GM13976 (cell line): ENCODE measurements around the gene PCP2.
"Not testable (repeated sequence)": the region's sequence is repeated elsewhere in the genome, so short reads cannot be mapped to it uniquely, and the experiment has no call there.

Experiments
- DNase-seq: peaks from one replicate; pipeline ENCODE4 v3.0.0; 2012; ENCODE audit warnings: low spot score
- in situ Hi-C: fragments of 300-500 bp; cut with MboI; formaldehyde crosslinking; loops from one replicate; pipeline ENCODE4 v1.12.0; 2022; ENCODE audit warnings: low sequenced_read_pairs, mixed read lengths, inconsistent platforms; ENCODE audit not compliant: unreplicated experiment
- TF ChIP-seq, protein P1 (sequence below): IDR thresholded peaks from 2 replicates; pipeline ENCODE4 v1.5.1; 2012; ENCODE audit warnings: borderline replicate concordance, mild to moderate bottlenecking; ENCODE audit not compliant: insufficient read depth; ENCODE audit errors: extremely low read depth, missing control alignments, control extremely low read depth

PCP2 gene

DNA sequence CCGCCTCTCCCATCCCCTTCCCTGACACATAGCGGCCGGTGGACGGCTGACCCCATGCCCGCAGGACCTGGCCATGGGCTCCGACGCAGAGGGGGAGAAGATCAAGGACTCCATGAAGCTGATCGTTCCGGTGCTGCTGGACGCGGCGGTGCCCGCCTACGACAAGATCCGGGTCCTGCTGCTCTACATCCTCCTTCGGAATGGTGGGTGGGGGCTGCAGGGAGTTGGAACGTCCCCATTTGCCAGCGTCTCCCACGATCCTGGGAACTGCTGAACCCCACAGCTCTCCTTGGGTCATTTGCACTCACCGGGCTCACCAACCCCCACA, 11.0 kb upstream of the PCP2 start:
- TF ChIP-seq, protein P1, sequence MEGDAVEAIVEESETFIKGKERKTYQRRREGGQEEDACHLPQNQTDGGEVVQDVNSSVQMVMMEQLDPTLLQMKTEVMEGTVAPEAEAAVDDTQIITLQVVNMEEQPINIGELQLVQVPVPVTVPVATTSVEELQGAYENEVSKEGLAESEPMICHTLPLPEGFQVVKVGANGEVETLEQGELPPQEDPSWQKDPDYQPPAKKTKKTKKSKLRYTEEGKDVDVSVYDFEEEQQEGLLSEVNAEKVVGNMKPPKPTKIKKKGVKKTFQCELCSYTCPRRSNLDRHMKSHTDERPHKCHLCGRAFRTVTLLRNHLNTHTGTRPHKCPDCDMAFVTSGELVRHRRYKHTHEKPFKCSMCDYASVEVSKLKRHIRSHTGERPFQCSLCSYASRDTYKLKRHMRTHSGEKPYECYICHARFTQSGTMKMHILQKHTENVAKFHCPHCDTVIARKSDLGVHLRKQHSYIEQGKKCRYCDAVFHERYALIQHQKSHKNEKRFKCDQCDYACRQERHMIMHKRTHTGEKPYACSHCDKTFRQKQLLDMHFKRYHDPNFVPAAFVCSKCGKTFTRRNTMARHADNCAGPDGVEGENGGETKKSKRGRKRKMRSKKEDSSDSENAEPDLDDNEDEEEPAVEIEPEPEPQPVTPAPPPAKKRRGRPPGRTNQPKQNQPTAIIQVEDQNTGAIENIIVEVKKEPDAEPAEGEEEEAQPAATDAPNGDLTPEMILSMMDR = no peak
- in situ Hi-C loops = no loop called here
- DNase-seq = no peak

DNA sequence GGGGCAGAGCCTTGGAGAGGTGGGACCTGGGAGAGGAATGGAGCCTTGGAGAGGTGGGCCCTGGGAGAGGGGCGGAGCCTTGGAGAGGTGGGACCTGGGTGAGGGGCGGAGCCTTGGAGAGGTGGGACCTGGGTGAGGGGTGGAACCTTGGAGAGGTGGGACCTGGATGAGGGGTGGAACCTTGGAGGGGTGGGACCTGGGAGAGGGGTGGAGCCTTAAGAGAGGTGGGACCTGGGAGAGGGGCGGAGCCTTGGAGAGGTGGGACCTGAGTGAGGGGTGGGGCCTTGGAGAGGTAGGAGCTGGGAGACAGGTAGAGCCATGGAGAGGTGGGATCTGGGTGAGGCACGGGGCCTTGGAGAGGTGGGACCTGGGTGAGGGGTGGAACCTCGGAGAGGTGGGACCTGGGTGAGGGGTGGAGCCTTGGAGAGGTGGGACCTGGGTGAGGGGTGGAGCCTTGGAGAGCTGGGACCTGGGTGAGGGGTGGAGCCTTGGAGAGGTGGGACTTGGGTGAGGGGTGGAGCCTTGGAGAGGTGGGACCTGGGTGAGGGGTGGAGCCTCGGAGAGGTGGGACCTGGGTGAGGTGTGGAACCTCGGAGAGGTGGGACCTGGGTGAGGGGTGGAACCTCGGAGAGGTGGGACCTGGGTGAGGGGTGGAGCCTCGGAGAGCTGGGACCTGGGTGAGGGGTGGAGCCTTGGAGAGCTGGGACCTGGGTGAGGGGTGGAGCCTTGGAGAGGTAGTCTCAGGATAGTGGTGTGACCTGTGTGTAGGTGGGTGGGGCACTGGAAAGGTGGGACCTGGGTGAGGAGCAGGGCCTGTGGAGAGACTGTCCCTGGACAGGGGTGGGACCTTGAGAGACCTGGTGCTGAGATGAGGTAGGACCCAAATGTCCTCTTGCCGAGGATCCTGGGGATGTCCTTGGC, 10.4 kb upstream of the PCP2 start:
- in situ Hi-C loops = not testable (repeated sequence)
- DNase-seq = peak; percentile 62

DNA sequence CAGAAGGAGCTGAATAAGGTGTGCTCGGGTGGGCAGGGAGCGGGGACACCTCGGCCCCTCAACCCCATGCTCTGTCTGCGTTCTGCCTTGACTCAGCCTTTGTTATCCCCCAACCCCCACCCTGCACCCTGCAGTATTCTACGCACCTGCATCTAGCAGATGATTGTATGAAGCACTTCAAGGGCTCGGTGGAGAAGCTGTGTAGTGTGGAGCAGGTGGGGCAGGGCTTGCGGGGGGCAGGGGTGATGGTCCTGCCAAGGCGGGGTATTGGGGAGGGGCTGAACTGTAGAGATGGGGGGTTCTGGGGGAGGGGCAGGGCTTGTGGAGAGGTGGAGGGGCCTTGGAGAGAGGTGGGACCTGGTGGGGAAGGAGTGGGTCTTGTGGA, 9.5 kb upstream of the PCP2 start:
- no peak for DNase-seq
- TF ChIP-seq, protein P1 = no peak
- in situ Hi-C loops = no loop called here

DNA sequence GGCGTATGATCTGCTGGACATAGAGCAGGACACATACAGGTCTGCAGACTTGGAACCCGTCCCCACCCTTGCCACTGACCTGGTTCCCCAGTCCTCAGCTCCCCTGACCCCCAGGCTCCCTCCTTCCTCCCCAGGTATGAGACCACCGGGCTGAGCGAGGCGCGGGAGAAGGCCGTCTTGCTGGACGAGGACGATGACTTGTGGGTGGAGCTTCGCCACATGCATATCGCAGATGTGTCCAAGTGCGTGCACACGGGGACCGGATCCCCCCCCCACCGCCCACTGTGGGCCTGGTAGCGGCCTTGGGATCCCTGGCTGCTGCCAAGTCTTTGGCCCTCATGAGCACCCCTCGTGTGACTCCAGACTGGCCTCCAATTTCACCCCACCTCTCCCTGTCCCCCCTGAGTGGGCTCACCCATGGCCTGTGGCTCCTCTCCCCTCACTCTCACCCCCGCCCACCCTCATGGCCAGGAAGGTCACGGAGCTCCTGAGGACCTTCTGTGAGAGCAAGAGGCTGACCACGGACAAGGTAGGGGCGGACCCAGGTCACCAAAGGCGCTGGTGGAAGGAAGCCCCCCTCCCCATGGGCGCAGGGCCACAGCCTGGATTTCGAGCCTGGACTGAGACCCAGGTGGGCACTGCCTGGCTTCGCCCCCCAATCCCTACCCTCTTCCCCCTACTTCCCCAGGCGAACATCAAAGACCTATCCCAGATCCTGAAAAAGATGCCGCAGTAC, 8.9 kb upstream of the PCP2 start:
- TF ChIP-seq, protein P1 = no peak
- DNase-seq = no peak
- in situ Hi-C loops = no loop called here

DNA sequence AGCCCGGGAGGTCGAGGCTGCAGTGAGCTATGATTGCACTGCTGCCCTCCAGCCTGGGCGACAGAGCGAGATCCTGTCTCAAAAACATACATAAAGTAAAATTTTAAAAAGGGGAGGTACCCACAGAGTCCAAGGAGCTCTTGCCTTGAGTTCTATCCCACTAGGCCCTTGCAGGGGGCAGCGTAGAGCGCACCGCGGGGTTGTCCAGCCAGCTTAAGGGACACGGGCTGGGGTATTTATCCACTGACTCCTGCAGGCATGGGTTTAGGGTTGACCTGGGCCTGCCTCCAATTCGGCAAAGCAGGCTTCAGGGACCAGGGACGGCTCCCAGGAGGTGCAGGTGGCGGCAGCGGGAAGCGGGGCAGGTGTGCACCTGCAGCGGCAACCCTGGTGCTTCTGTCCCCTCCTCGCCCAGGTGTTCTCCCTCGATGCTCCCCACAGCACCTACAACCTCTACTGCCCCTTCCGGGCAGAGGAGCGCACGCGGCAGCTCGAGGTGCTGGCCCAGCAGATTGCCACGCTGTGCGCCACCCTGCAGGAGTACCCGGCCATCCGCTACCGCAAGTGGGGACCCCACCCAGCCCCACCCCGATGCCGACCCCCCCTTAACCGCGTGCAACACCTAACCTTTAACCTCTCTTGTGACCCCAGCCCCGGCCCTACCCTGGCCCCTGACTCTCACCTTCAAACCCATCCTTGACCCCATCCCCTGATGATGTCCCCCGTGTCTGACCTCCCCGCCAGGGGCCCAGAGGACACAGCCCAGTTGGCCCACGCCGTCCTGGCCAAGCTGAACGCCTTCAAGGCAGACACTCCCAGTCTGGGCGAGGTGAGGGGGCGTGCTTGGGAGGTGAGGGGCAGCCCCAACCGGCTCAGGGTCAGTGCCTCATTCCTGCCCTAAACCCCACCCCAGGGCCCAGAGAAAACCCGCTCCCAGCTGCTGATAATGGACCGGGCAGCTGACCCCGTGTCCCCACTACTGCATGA, 8.1 kb upstream of the PCP2 start:
- in situ Hi-C loops = no loop called here
- TF ChIP-seq, protein P1 = no peak
- no peak for DNase-seq

DNA sequence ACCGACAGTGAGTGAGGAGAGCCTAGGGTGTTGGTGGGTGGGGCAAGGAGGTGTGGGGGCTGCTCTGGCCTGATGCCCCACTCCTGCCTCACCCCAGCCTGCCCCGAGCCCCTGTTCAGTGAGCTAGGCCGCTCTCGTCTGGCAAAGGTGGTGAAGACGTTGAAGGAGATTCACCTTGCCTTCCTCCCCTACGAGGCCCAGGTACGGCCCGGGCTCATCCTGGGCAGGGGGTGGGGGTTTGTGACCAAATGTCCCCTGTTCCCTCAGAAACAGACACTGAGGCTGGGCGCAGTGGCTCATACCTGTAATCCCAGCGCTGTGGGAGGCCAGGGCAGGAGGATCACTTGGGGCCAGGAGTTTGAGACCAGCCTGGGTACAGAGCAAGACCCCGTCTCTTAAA, 7.3 kb upstream of the PCP2 start:
- TF ChIP-seq, protein P1 = no peak
- in situ Hi-C loops = no loop called here
- no peak for DNase-seq
